Measurements from ENCODE around the gene NKD1. TPM values are rescaled to one million over a fixed set of nuclear protein-coding genes. Genes with fewer than 3 reads are reported as not detected.
A peak's percentile ranks its signal among the peaks of the same experiment; 100 is the strongest.

NKD1 gene
- total and polyA plus RNA-seq, 5 experiments from 2014 or later = 0.07 to 5.9 (median 1.4) TPM

GRCh38 chr16:50651835-50652438 is 103.7 kb downstream of the NKD1 start:
- DNase-seq = no peak
- H3K36me3 Mint-ChIP-seq = peaks cover 0 to 4% (median 0%) of the 10 kb centered on the region in 3 donors
- POLR2A ChIA-PET = no interaction called here
- ATAC-seq = no peak
- H3K4me1 Mint-ChIP-seq = peaks cover 0 to 3% (median 0%) of the 10 kb centered on the region in 4 donors
- H3K4me3 Mint-ChIP-seq = no peak overlapping the region
- no peaks in the 10 kb centered on the region for H3K9me3 Mint-ChIP-seq
- no peaks in the 10 kb centered on the region for H3K27me3 Mint-ChIP-seq
- peak overlapping the region in 1 of 10 donors; percentile 48 for H3K27ac Mint-ChIP-seq

GRCh38 chr16:50652836-50653425 is 104.7 kb downstream of the NKD1 start:
- POLR2A ChIA-PET = no interaction called here
- Mint-ChIP-seq H3K27me3 (no peaks in the 10 kb centered on the region), H3K27ac (no peak overlapping the region), H3K4me1 (peaks cover 0 to 5% (median 2%) of the 10 kb centered on the region in 4 donors), H3K36me3 (peaks cover 0 to 4% (median 0%) of the 10 kb centered on the region in 3 donors), H3K9me3 (no peaks in the 10 kb centered on the region), H3K4me3 (no peak overlapping the region)
- DNase-seq (no peak), ATAC-seq (no peak)

- H3K4me3 Mint-ChIP-seq = no peak overlapping the region
- H3K27me3 Mint-ChIP-seq = no peaks in the 10 kb centered on the region
- POLR2A ChIA-PET = no interaction called here
- DNase-seq = no peak
- H3K27ac Mint-ChIP-seq = peak overlapping the region in 2 of 10 donors; percentile 6 to 79
- H3K9me3 Mint-ChIP-seq = no peaks in the 10 kb centered on the region
- H3K36me3 Mint-ChIP-seq = peaks cover 0 to 4% (median 0%) of the 10 kb centered on the region in 3 donors
- ATAC-seq = no peak
- peaks cover 0 to 5% (median 2%) of the 10 kb centered on the region in 4 donors for H3K4me1 Mint-ChIP-seq
Measured at GRCh38 chr16:50653633-50654519, 105.7 kb downstream of the NKD1 start.

- no peak overlapping the region for H3K4me3 Mint-ChIP-seq
- H3K9me3 Mint-ChIP-seq = no peaks in the 10 kb centered on the region
- peaks cover 0 to 12% (median 2%) of the 10 kb centered on the region in 4 donors for H3K4me1 Mint-ChIP-seq
- no peak overlapping the region for H3K27ac Mint-ChIP-seq
- ATAC-seq (no peak), DNase-seq (no peak)
- POLR2A ChIA-PET = no interaction called here
- no peaks in the 10 kb centered on the region for H3K27me3 Mint-ChIP-seq
- no peaks in the 10 kb centered on the region for H3K36me3 Mint-ChIP-seq
Measured at GRCh38 chr16:50655558-50656055, 107.4 kb downstream of the NKD1 start.

GRCh38 chr16:50657241-50657640 is 109.0 kb downstream of the NKD1 start:
- Mint-ChIP-seq H3K36me3 (no peaks in the 10 kb centered on the region), H3K27me3 (no peaks in the 10 kb centered on the region), H3K4me1 (peaks cover 0 to 12% (median 2%) of the 10 kb centered on the region in 4 donors), H3K27ac (peak overlapping the region in 2 of 10 donors; percentile 18 to 32), H3K4me3 (no peak overlapping the region), H3K9me3 (no peaks in the 10 kb centered on the region)
- POLR2A ChIA-PET = interaction anchor here (0.5 kb wide), 1 partner anchor 156 kb away, joined by 3 read pairs; no protein-coding TSS in a partner anchor
- no peak for ATAC-seq
- DNase-seq = no peak

- H3K27ac Mint-ChIP-seq = peak overlapping the region in 1 of 10 donors; percentile 20
- no peaks in the 10 kb centered on the region for H3K27me3 Mint-ChIP-seq
- POLR2A ChIA-PET = interaction anchor here (0.7 kb wide), 1 partner anchor 40 kb away, joined by 3 read pairs; no protein-coding TSS in a partner anchor
- H3K4me3 Mint-ChIP-seq = no peak overlapping the region
- H3K36me3 Mint-ChIP-seq = no peaks in the 10 kb centered on the region
- DNase-seq = no peak
- no peaks in the 10 kb centered on the region for H3K9me3 Mint-ChIP-seq
- no peak for ATAC-seq
- H3K4me1 Mint-ChIP-seq = peaks cover 4 to 13% (median 5%) of the 10 kb centered on the region in 4 donors
Measured at GRCh38 chr16:50659806-50660205, 111.6 kb downstream of the NKD1 start.

GRCh38 chr16:50662306-50662940 is 114.2 kb downstream of the NKD1 start:
- H3K9me3 Mint-ChIP-seq = no peaks in the 10 kb centered on the region
- H3K4me1 Mint-ChIP-seq = peaks cover 14 to 32% (median 26%) of the 10 kb centered on the region in 4 donors
- H3K27ac Mint-ChIP-seq = no peak overlapping the region
- H3K27me3 Mint-ChIP-seq = no peaks in the 10 kb centered on the region
- no peak for ATAC-seq
- H3K4me3 Mint-ChIP-seq = no peak overlapping the region
- DNase-seq = no peak
- POLR2A ChIA-PET = no interaction called here
- H3K36me3 Mint-ChIP-seq = no peaks in the 10 kb centered on the region

- Mint-ChIP-seq H3K27ac (peak overlapping the region in 5 of 10 donors; percentile 10 to 88 (median 85)), H3K36me3 (peaks cover 0 to 2% (median 0%) of the 10 kb centered on the region in 3 donors), H3K4me1 (peaks cover 17 to 41% (median 36%) of the 10 kb centered on the region in 4 donors), H3K4me3 (peak overlapping the region in 9 of 10 donors; percentile 79 to 90 (median 85)), H3K9me3 (no peaks in the 10 kb centered on the region), H3K27me3 (no peaks in the 10 kb centered on the region)
- POLR2A ChIA-PET = interaction anchor here (1.1 to 2.1 kb wide), 2 partner anchors 17 to 19 kb away, joined by 3 to 9 read pairs; partner anchors contain the start of gene SNX20
- DNase-seq (no peak), ATAC-seq (no peak)
Measured at GRCh38 chr16:50664270-50664669, 116.1 kb downstream of the NKD1 start.

GRCh38 chr16:50665128-50665878 is 117.1 kb downstream of the NKD1 start:
- DNase-seq (peak; percentile 63 to 91 (median 82)), ATAC-seq (peak; percentile 74 to 83)
- POLR2A ChIA-PET = interaction anchor here (0.6 to 2.1 kb wide), 8 partner anchors 9 to 338 kb away, joined by 3 to 9 read pairs (median 4); partner anchors contain the start of gene SNX20
- H3K27me3 Mint-ChIP-seq = no peaks in the 10 kb centered on the region
- peak overlapping the region; percentile 79 to 90 (median 84) for H3K4me3 Mint-ChIP-seq
- peak overlapping the region; percentile 71 to 90 (median 84) for H3K27ac Mint-ChIP-seq
- H3K36me3 Mint-ChIP-seq = peaks cover 0 to 4% (median 0%) of the 10 kb centered on the region in 3 donors
- H3K9me3 Mint-ChIP-seq = no peaks in the 10 kb centered on the region
- H3K4me1 Mint-ChIP-seq = peaks cover 16 to 41% (median 34%) of the 10 kb centered on the region in 4 donors

- H3K27me3 Mint-ChIP-seq = no peaks in the 10 kb centered on the region
- peaks cover 7 to 19% (median 9%) of the 10 kb centered on the region in 3 donors for H3K36me3 Mint-ChIP-seq
Measured at GRCh38 chr16:50666658-50667496, 118.7 kb downstream of the NKD1 start.

More at GRCh38 chr16:50666658-50667496, 118.7 kb downstream of the NKD1 start:
- peak; percentile 60 for ATAC-seq
- peak overlapping the region; percentile 51 to 82 (median 75) for H3K4me3 Mint-ChIP-seq
- H3K4me1 Mint-ChIP-seq = peaks cover 20 to 41% (median 38%) of the 10 kb centered on the region in 4 donors
- peak in 4 of 10 donors; percentile 17 to 66 (median 27) for DNase-seq
- POLR2A ChIA-PET = interaction anchor here (0.8 to 4.8 kb wide), 6 partner anchors 13 to 642 kb away, joined by 3 to 51 read pairs (median 8); partner anchors contain the start of genes CNEP1R1, CYLD and SNX20
- peak overlapping the region; percentile 80 to 97 (median 90) for H3K27ac Mint-ChIP-seq
- H3K9me3 Mint-ChIP-seq = peaks cover 0 to 6% (median 4%) of the 10 kb centered on the region in 9 donors

Measured in naive thymus-derived CD8-positive, alpha-beta T cell (primary cell).